HG03060 (cell line): Measurements from ENCODE around the gene TARP.
"Not testable (repeated sequence)": the region's sequence is repeated elsewhere in the genome, so short reads cannot be mapped to it uniquely, and the experiment has no call there.

Source experiments
- ATAC-seq: cut with Tn5 transposase; IDR thresholded peaks from one replicate; pipeline ENCODE4 v1.9.1; 2021; ENCODE audit warnings: low read depth, moderate number of reproducible peaks; ENCODE audit not compliant: unreplicated experiment

The TARP gene

DNA sequence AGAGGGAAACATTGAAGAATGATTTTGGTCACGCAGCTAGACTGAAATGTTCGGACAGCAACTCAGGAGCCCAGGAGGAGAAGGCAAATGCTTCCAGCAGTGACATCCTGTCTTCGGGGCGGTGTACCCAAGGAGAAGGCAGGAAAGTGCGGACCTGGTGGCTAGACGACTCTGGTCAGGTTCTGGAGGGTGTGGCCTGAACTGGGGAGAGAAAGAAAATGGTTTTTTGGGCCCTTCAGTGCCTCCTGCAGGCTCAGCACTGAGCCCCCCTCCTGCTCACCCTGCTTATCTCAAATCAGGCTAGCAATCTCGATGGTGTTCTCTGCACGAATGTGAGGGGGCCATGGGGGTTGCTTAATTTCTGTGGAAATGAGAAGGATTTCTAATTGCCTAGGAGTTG lies 26.7 kb upstream of the TARP start:
- no peak for ATAC-seq

DNA sequence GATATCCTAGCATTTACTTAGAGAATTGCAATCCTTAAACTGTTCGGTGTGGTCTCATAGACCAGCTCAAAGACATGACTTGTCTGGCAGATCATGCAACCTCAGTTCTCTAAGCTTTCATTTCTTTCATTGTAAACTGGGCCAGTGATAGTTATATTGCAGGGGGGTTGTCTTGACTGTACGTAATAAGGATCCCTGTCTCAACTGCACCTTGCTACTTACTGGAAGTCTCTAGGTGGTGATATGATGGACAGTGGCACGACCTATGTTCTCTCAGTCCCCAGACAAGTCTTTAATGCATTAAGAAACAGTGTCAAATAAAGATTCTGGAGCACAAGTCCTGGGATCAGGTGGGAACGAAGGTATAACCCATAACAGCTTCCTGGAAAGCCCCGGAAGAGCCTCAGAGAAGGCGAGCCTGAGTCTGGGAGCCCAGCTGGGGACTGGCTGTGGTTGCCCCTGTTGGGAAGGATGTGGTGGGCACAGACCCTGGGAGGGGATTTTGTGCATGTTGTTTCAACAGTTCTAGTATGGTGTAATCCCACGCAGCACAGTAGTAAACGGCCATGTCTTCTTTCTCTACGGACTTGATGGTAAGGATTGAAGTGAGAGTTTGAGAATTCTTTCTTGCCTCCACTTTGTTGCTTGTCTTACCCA lies 26.0 kb upstream of the TARP start:
- ATAC-seq = no peak

DNA sequence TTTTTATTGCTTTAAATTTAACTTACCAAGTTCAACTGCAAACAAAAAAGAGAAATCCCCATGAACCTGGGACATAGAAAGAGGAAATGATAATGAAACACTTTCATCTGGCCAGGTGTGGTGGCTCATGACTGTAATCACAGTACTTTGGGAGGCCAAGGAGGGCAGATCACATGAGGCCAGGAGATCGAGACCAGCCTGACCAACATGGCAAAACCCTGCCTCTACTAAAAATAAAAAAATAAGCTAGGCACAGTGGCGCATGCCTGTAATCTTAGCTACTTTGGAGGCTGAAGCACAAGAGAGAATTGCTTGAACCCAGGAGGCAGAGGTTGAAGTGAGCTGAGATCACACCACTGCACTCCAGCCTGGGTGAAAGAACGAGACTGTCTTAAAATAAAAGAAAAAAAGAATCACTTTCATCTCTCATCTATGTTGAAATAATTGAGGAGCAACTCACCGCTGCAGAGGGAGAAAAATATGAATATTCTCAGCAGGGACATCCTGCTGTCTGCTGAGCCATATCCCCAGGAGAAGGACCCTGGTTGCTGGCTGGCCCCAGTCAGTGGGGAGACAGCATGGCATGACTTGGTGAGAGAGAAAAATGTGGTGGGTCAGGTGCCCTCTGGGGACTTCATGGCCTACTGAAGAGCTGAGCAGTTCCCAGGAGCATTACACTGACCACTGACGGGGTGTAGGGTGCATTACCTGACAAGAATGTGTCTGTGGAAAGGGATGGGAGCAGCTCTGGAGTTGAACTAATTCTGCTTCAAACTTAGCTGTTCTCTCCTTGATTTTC lies 22.8 kb upstream of the TARP start:
- peak; percentile 41 for ATAC-seq

DNA sequence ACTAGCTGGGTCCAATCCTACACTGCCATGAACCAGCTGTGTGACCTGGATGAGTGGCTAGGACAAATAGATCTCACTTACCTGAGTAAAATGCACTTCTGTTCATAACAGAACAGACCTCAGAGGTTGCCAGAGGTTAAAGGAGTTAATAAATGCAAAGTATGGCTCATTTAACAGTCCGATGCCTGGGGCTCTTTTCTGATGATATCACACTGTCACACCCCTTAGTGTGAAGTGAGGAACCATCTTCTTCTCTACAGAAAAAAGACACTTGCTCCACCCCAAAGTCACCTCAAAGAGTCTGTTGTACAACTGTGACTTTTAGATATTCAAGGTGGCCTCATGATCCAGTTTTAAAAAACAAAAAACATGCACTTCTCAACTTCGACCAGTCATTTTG lies 21.5 kb upstream of the TARP start:
- ATAC-seq = no peak

DNA sequence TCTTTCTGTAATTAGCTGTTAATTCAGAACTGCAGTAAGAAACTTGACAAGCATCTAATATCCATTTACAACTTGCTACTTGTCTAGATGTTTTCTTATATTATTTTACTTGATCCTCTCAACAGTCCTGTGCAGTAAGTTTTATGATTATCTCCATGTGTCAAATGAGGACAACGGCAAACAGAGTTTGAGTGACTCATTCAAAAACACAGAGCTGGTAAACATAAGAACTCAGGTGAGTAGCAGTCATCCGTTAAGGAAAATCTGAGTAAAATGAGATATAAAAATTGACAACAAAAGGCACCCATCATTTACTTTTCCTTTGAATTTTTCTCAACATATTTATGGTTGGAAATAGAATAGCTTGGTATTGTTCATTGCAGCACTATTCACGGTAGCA lies 19.0 kb upstream of the TARP start:
- no peak for ATAC-seq

DNA sequence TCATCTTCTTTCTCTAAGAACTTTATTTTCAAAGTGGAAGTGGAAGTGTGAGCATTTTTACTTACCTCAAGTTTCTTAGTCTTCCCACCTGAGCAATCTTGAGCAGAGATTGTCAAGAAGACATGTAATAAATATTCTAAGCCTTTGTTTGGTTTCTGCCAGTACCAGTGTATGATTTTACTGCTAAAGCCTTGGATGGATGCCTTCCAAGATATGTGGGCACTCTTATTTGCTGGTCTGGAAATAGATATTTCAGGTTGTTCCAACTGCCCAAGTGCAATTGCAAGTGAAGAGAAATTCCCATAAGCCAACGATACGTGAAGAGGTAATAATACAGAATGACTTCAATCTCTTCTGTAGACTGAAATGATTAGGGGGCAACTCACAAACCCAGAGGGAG lies 18.2 kb upstream of the TARP start:
- no peak for ATAC-seq

DNA sequence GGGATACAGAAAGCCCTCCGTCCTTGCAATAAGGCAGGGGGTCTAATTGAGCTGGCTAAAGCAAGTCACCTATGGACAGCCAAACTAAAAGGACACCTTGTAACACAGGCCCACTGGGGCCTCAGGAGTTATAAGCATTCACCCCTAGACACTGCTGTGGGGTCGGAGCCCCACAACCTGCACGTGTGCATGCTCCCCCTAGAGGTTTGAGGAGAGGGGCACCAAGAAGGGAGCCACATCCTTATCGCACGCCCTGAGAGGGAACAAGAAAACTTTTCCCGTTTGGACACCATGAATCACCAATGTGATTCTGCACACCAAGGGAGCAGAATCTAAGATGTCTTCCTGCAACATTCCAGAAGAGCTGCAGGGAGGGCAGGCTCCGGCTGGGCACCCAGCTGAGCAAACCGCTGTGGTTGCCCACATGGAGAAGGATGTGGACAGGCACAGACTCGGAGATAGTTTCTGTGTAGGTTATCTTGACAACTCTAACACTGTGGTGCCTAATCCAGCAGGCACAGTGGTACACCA lies 17.7 kb upstream of the TARP start:
- no peak for ATAC-seq

- ATAC-seq = no peak
These were observed 11.1 kb upstream of the TARP start for GRCh38 chr7:38284553-38284952.

DNA sequence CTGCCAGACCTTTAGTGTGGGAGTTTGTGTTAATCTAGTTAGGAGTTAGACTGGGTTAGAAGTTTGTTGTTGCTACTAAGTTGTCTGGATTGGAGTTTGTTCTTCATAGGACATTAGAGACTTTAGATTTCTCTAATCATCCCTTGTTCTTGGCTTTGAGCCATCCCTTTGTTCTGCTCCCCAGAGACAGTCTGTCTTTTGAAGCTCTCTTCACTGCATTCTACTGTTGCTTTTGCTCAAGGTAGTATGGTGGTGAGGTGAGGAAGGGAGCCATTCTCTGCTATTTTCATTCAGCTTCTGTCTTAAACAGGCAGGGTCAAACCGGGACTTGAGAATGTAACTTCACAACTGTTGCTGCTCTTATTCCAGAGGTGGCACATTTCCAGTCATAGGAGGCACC lies 10.4 kb upstream of the TARP start:
- no peak for ATAC-seq

GRCh38 chr7:38283107-38283506 lies 9.7 kb upstream of the TARP start:
- ATAC-seq = no peak

DNA sequence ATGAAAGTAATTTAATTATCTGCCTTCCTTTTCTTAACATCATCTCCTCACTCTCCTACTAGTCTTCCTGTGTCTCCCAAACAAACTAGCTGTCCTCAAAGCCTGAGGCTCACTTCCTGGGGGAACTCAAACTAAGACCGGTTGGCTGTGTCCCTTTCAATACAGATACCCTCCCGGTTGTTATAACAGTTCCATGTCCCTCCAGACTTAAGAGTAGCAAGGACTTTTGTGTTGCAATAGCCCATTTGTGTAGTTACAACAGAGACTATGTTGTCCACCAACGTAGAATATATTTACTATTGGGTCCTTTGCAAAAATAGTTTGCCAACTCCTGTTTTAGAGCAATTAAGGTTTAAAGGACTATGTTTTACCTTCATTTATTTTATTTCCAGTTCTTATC lies 8.6 kb upstream of the TARP start:
- no peak for ATAC-seq

GRCh38 chr7:38281266-38281665 lies 7.8 kb upstream of the TARP start:
- ATAC-seq = no peak

DNA sequence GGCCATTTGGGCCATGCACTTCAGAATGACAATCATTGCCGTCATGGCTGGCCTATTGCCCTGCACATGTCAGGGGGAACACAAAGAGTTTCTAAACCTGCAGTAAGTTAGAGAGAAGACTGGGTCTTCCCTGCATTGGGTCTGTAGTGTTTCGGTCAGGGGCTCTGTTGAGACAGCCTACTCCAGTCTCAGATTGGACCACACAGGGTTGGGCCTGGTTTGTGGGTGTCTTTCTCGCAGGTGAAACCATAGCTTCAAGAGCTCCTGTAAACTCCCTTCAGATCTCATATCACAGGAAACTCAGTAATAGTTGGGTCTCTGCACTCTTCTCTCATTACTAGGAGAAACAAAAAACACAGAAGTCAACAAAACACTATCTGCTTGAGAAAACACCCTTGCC lies 7.3 kb upstream of the TARP start:
- no peak for ATAC-seq

- no peak for ATAC-seq
These were observed 6.6 kb upstream of the TARP start for GRCh38 chr7:38280000-38280399.

DNA sequence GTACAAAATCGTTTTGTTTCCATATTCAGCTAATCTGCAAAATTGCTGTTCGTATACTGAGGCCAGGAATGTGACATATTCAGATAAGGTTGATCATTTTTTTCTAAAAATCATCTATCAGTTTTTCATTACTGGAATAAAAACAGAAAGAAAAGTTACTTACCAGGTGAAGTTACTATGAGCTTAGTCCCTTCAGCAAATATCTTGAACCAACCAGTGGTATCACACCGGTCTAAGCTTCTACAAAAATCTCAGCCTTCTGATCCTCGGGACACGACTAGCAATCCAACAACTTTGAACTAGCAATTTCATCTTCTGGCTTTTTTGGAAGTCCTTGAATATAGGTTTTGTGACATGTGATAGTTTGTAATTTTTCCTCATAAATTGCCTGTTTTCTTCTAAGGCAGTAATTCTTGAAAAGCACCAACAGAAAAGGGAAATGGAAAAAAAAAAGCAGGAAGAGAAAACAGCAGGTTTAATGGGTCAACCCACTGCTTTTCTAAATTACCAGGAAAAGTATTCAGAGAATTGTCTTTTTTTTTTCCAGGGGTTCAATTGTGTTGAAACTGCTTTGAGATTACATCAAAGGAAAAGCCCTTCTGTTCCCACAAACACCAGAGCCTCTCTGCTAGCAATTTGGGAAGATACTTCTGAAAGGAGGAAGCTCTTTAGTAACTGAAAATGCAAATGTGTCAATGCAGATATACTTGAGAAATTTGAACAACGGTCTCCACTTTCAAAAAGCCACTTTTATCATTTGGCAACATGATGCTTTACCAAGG lies 2.9 kb upstream of the TARP start:
- ATAC-seq = no peak

- no peak for ATAC-seq
These were observed 1.6 kb upstream of the TARP start for GRCh38 chr7:38274927-38275620.

- ATAC-seq = no peak
These were observed 1.1 kb upstream of the TARP start for GRCh38 chr7:38274486-38274885.

- not testable (repeated sequence) for ATAC-seq
These were observed 3.0 kb downstream of the TARP start for GRCh38 chr7:38270405-38270804.

DNA sequence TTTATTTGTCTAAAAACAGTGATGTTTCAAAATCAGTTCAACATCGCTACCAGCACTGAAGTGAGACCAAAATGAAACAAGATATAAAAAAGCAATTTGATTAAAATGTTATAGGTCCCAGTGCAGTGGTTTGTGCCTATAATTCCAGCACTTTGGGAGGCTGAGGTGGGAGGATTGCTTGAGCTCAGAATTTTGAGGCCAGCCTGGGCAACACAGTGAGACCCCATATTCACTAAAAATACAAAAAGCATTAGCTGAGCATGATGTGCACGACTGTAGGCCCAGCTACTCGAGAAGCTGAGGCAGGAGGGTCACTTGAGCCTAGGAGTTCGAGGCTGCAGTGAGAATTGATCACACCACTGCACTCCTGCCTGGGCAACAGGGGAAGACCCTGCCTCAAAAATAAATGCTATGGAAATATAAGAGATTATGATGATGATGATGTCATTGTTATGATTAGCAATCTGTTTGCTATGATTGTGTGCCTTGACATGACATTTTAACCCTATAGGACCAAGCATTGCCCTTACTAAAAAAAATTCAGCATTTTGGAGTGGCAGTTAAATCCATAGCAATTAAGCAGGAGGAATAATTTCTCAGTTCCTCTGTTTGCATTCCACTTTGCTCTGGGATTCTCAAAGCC lies 3.6 kb downstream of the TARP start:
- not testable (repeated sequence) for ATAC-seq

DNA sequence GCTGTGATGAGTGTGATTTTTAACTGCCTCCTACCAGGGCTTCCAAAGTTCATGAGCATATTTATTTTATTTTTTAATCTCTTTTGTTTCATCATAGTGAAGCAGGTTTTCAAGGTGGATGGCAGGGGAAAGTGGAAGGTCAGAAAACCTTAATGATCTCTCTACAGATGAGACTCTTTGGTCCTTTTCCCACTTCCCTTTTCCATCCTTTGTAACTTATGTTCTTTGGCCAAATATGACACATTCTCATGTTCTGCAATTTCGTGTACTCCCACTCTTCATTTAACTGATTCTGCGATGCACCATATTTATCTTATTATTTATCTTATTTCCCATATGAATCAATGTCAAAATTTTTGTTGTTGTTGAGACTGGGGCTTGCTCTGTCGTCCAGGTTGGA lies 7.5 kb downstream of the TARP start:
- not testable (repeated sequence) for ATAC-seq
